Measurements from ENCODE around the gene PATJ.

Gene PATJ

DNA sequence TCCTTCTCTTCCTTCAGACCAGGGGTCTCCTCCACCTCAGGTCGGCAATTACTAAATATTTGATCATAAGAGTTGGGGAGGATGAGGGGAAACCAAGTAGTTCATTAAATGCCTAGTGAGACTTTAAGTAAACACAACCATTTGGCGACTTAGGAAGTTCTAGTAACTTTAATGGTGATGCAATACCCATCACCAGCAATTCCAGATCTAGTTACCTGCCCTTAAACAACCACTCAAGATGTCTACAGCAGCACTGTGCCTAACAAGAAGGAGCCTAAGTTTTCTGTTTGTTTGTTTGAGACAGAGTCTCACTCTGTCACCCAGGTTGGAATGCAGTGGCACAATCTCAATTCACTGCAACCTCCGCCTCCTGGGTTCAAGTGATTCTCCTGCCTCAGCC is 395.7 kb downstream of the PATJ start:
- TF ChIP-seq SIN3A (IDR thresholded peaks at IDR 0.05; ENCODE audit: borderline replicate concordance, insufficient read depth, low read length) (no peak), FOXP2 (optimal IDR thresholded peaks at IDR 0.05; ENCODE audit: borderline replicate concordance, extremely low read depth, extremely low read length, insufficient read depth) (no peak), TAF1 (IDR thresholded peaks at IDR 0.05; ENCODE audit: borderline replicate concordance, insufficient read depth, low read length) (no peak), POLR2AphosphoS5 (IDR thresholded peaks at IDR 0.05; ENCODE audit: low read depth, low read length) (no peak)
- TF ChIP-seq, protein P1, sequence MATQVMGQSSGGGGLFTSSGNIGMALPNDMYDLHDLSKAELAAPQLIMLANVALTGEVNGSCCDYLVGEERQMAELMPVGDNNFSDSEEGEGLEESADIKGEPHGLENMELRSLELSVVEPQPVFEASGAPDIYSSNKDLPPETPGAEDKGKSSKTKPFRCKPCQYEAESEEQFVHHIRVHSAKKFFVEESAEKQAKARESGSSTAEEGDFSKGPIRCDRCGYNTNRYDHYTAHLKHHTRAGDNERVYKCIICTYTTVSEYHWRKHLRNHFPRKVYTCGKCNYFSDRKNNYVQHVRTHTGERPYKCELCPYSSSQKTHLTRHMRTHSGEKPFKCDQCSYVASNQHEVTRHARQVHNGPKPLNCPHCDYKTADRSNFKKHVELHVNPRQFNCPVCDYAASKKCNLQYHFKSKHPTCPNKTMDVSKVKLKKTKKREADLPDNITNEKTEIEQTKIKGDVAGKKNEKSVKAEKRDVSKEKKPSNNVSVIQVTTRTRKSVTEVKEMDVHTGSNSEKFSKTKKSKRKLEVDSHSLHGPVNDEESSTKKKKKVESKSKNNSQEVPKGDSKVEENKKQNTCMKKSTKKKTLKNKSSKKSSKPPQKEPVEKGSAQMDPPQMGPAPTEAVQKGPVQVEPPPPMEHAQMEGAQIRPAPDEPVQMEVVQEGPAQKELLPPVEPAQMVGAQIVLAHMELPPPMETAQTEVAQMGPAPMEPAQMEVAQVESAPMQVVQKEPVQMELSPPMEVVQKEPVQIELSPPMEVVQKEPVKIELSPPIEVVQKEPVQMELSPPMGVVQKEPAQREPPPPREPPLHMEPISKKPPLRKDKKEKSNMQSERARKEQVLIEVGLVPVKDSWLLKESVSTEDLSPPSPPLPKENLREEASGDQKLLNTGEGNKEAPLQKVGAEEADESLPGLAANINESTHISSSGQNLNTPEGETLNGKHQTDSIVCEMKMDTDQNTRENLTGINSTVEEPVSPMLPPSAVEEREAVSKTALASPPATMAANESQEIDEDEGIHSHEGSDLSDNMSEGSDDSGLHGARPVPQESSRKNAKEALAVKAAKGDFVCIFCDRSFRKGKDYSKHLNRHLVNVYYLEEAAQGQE (IDR thresholded peaks at IDR 0.05; ENCODE audit: insufficient read depth in 1 of 2, low read depth in 2 of 2, low read length in 2 of 2): no peak

GRCh38 chr1:62139410-62139809 is 397.1 kb downstream of the PATJ start:
- TF ChIP-seq, protein P1 (IDR thresholded peaks at IDR 0.05; ENCODE audit: insufficient read depth in 1 of 2, low read depth in 2 of 2, low read length in 2 of 2): no peak
- no peak for TF ChIP-seq TAF1 (IDR thresholded peaks at IDR 0.05; ENCODE audit: borderline replicate concordance, insufficient read depth, low read length)
- no peak for TF ChIP-seq SIN3A (IDR thresholded peaks at IDR 0.05; ENCODE audit: borderline replicate concordance, insufficient read depth, low read length)
- no peak for TF ChIP-seq POLR2AphosphoS5 (IDR thresholded peaks at IDR 0.05; ENCODE audit: low read depth, low read length)
- no peak for TF ChIP-seq FOXP2 (optimal IDR thresholded peaks at IDR 0.05; ENCODE audit: borderline replicate concordance, extremely low read depth, extremely low read length, insufficient read depth)

DNA sequence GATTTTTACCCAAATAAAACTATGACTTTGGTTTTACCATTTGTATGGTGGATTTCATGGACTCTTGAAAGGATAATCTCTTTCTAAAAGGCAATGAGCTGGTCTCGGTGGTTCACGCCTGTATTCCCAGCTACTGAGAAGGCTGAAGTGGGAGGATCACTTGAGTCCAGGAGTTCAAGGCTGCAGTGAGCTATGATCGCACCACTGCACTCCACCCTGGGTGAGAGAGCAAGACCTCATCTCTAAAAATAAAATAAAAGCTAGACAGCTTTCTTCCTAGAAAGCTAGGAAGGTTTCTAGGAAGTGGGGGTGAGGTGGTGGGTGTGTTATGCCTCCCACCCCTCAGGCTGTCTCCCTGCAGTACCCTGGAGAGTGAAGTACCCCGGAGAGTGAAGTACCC is 398.4 kb downstream of the PATJ start:
- no peak for TF ChIP-seq POLR2AphosphoS5 (IDR thresholded peaks at IDR 0.05; ENCODE audit: low read depth, low read length)
- no peak for TF ChIP-seq SIN3A (IDR thresholded peaks at IDR 0.05; ENCODE audit: borderline replicate concordance, insufficient read depth, low read length)
- no peak for TF ChIP-seq FOXP2 (optimal IDR thresholded peaks at IDR 0.05; ENCODE audit: borderline replicate concordance, extremely low read depth, extremely low read length, insufficient read depth)
- TF ChIP-seq TAF1 (IDR thresholded peaks at IDR 0.05; ENCODE audit: borderline replicate concordance, insufficient read depth, low read length): no peak
- TF ChIP-seq, protein P1 (IDR thresholded peaks at IDR 0.05; ENCODE audit: insufficient read depth in 1 of 2, low read depth in 2 of 2, low read length in 2 of 2): no peak

DNA sequence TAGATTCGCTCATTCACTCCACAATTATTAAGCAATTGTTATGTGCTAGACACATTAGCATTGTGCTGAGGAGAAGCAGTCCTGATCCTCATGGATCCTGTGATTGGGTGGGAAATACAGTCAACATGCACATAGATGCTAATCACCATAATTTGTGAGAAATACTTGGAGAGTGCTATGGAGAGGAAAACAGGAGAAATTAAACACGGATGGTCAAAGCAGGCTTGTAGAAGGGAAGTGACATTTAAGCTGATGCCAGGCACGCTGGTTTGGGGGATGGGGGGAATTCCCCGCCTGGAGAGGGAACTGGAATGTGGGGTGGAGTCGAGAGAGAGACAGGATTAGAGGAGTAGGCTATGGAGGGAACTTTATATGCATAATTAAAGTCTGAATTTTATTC is 400.2 kb downstream of the PATJ start:
- TF ChIP-seq, protein P1 (IDR thresholded peaks at IDR 0.05; ENCODE audit: insufficient read depth in 1 of 2, low read depth in 2 of 2, low read length in 2 of 2): no peak
- TF ChIP-seq FOXP2 (optimal IDR thresholded peaks at IDR 0.05; ENCODE audit: borderline replicate concordance, extremely low read depth, extremely low read length, insufficient read depth): no peak
- no peak for TF ChIP-seq TAF1 (IDR thresholded peaks at IDR 0.05; ENCODE audit: borderline replicate concordance, insufficient read depth, low read length)
- TF ChIP-seq SIN3A (IDR thresholded peaks at IDR 0.05; ENCODE audit: borderline replicate concordance, insufficient read depth, low read length): no peak
- TF ChIP-seq POLR2AphosphoS5 (IDR thresholded peaks at IDR 0.05; ENCODE audit: low read depth, low read length): no peak
